NCI-H82 treated with DMSO at 0.1 percent for 48 hours (cell line): Measurements from ENCODE around the gene MRAP.

Source experiments
- DNase-seq: peaks from one replicate; lab custom pipeline; 2025; ENCODE audit not compliant: unreplicated experiment; lab: John Stamatoyannopoulos, UW

The MRAP gene

GRCh38 chr21:32347977-32348376 is 49.3 kb downstream of the MRAP start:
- DNase-seq, result no peak

- DNase-seq, result no peak
Observed at GRCh38 chr21:32348604-32349332, 50.1 kb downstream of the MRAP start.

- DNase-seq, result no peak
Observed at GRCh38 chr21:32349333-32349944, 50.8 kb downstream of the MRAP start.

- DNase-seq, result no peak
Observed at GRCh38 chr21:32350211-32350980, 51.7 kb downstream of the MRAP start.

GRCh38 chr21:32350981-32351380 is 52.3 kb downstream of the MRAP start:
- no peak for DNase-seq

GRCh38 chr21:32351428-32351827 is 52.8 kb downstream of the MRAP start:
- no peak for DNase-seq

- no peak for DNase-seq
Observed at GRCh38 chr21:32352526-32352925, 53.9 kb downstream of the MRAP start.

GRCh38 chr21:32353002-32353711 is 54.5 kb downstream of the MRAP start:
- DNase-seq, result no peak

GRCh38 chr21:32356874-32357395 is 58.3 kb downstream of the MRAP start:
- no peak for DNase-seq

- no peak for DNase-seq
Observed at GRCh38 chr21:32359719-32360260, 61.1 kb downstream of the MRAP start.

- DNase-seq, result no peak
Observed at GRCh38 chr21:32360401-32360975, 61.8 kb downstream of the MRAP start.
